CD4-positive, alpha-beta T cell treated with Interleukin-15 for 1 hour (primary cell): ENCODE results near the gene PTRH2.

Source experiments
- DNase-seq: peaks from one replicate; pipeline ENCODE4 v3.0.0-alpha.2; 2020

PTRH2 gene

DNA sequence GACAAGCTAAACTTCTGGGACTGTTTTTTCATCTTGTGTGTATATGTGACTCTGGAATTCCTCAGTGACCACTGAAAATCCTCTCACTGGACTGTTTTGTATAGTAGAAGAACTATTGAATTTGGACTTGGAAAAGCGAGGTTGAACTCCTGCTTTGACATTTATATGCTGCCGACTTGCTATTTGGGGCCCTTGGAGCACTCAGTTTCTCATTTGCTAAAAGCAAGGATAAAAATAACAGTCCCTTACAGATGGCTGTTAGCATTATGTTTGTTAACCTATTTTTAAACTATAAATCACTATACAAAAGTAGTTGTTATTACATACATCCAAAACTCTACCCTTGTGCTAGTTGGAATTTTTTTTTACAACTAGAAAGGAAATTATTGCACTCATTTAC is 9.2 kb upstream of the PTRH2 start:
- DNase-seq = no peak

DNA sequence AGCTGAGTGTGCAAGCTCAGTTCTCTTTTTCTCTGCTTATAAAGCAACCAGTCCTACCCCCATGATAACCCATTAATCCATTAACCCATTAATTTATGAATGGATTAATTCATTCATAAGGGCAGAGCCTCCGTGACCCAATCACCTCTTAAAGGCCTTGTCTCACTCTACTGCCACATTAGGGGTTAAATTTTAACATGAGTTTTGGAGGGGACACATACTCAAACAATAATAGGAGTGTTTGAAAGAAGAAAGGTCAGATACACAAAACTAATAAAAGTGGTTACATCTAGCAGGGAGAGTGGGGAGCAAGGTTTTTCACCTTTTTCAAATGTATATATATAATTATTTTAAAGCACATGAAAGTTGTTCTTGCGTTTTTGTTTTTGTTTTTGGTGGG is 7.0 kb upstream of the PTRH2 start:
- no peak for DNase-seq

DNA sequence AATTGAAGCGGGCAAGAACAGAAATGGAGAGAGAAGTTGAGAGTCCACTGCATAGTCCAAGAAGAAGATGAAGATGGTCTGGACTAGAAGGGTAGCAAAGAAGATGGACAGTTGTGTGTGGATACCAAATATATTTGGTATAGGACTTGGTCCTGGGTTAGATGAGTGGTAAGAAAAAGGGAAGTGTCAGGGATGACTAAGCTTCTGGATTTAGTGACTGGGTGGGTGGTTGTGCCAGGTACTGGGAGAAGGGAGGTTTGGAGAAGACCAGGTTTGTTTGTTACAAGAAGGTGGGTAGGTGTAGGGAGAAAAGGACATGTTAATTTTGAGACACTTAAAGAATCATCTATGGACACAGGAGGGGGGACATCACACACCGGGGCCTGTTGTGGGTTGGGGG is 5.6 kb upstream of the PTRH2 start:
- no peak for DNase-seq

DNA sequence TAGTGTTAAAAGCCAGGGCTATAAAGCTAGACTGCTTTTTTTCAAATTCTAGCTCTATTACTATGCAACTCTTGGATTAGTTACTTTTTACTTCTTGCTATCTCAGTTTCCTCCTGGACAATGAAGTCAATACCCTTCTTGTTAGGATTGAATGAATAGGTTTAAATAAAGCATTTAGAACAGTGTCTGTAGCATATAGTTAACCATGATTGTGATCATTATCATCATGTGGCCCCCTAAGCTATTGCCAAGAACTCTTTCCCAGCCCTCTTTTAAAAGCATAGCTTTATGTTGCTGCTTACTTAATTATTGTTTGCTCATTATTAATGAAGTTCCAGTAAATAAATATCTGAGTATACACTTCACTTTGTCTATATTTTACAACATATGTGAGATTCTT is 4.7 kb upstream of the PTRH2 start:
- no peak for DNase-seq

DNA sequence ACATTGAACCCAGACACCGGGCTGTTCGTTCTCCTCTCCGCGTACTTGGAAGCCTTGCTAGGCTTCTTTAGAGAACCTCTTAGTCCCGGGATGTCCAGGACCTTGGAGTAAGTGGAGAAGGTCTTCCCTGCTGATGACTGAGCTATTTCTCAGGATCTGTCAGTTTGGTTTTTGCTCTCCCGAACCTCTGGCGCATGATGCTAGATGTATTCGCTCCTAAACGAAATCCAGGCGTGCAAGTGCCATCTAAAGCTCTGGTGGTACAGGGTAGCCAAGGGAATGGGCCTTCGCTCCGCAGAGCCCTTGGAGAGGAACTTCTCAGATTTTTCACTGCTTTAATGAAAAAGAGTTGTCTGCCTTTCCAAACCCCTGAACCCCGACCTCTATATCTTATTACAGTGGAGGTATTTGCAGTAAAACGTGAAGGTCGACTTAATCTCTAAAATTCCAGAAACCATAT is 771 bp upstream of the PTRH2 start:
- no peak for DNase-seq

DNA sequence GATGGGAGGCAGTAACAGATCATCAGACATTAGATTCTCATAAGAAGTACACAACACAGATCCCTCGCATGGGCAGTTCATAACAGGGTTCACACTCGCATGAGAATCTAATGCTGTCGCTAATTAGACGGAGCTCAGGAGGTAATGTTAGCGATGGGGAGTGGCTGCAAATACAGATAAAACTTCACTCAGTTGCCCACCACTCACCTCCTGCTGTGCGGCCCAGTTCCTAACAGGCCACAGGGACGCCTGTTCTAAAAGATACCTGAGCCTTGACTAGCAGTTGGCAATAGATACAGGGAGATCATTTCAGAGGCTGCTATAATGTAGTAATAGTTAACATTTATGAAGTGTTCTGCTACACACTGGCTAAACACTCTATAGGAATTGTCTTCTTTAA is 4.9 kb downstream of the PTRH2 start:
- no peak for DNase-seq

DNA sequence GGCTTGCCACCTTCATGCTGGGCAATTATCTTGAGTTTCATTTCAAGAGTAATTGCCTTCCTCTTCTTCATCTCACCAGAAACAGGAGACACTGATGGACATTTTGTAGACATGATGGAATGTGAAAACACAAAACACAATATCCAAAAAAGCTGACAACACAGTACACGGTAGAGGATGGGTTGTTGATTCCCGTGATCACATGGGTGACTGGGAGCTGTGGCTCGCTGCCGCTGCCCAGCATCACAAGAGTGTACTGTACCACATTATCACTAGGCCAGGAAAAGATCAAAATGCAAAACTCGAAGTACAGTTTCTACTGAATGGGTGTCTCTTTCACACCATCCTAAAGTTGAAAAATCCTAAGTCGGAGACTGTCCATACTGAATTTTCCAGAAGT is 7.4 kb downstream of the PTRH2 start:
- DNase-seq = no peak

DNA sequence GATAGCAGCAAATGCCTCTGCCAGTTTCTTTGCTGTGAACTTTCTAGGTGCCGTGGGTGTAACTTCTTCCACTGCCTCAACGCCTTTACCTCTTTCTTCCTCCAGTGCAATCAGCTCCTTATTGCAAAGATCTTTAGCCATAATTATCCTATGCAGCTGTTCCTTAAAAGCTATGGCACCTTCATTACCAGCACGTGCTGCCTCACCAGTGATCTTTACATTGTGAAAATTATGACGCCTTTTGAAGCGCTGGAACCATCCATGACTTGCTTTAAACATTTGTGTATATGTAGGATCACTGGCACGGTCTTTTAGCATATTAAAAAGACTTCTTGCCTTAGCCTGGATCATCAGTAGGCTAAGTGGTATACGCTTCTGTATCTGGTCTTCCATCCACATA is 8.0 kb downstream of the PTRH2 start:
- no peak for DNase-seq

DNA sequence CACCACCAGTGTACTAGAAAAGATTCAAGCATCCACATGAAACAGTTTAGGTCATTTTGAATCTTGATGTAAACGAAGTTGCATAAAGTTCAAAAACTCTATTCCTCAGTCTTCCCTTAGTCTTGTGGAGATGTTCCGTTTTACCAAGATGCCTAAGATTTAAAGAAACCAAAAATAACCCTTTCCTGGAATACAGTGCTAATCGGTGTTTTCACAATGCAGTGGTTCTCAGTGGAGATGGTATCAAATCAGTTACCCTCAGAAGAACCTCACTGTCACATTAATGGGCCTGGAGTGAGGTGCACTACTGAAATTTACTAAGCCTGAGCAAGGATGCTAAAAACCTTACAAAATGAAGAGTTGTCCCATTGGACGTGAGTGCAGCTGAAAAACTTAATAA is 9.1 kb downstream of the PTRH2 start:
- DNase-seq = no peak

DNA sequence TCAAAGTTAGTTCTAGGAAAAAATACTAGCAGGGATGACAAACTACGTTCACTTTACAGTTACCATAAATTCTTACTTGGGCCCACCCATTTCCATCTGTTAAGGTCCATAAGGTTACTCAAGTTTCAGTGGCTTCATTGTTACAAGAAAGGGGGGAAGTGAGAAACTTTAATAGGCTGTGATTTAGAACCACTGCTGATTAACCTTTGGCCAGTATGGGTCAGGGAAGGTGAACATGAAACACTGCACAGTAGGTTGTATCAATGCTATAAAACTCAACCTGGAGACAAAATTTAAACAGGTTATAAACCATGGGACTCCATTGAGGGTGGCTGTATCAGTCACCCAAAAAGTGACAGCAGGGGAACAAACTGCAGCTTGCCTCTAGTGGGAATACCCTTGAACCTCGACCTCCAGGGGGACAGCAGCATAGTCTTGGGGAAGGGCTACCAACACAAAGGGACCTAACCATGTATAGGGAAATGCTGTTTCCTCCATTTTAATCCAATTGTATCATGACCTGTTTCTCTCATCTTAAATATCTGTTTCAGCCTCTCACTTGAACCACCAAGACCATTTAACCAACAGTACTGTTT is 10.4 kb downstream of the PTRH2 start:
- no peak for DNase-seq

DNA sequence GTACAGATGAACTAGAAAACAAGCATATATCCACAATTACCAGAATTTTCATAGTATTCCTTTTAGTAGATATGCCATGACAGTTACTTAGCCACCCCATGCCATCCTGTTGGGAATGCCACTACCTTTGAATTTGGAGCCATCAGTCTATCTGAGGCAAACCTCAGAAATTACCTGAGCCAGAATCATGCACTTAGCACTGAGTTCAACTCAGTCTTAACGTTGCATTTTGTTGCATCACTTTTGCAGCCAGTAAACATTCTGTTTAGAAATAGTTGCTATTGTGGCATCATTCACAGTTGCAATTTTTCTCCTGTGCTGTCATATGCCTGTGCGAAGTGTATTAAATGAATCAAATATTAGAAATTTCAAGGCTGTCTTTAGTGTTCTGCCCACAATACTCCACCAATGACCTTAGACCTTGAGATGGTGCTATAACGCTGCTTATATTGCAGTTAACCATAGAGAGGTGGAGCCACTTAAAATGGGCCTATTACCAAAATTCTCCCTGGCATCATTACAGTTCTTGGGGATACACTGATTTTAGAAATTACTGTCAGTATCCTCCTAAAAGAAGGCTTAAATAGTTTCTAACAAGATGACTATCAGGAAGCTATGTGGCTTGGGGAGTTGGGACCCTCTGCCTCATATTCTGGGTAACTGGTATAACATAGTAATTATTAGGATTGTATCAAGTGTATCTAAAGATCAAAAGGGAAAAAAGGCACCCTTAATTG is 11.1 kb downstream of the PTRH2 start:
- DNase-seq = no peak

DNA sequence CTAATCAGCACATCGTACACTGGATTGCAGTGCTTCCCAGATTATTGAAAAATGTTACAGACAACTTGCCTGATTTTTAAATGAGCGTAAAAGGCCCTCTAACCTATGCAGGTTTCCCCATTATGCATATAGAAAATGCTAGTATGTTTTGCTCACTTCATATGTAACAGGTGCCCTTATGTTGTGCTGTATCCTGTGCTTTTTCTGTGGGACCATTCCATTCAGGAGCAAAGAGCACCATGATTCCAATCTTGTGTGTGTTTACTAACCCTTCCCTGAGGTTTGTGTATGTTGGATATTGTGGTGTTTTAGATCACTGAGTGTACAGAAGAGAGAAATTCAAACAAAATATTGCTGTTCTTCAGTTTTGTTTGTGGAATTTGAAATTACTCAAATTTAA is 12.9 kb downstream of the PTRH2 start:
- DNase-seq = no peak

DNA sequence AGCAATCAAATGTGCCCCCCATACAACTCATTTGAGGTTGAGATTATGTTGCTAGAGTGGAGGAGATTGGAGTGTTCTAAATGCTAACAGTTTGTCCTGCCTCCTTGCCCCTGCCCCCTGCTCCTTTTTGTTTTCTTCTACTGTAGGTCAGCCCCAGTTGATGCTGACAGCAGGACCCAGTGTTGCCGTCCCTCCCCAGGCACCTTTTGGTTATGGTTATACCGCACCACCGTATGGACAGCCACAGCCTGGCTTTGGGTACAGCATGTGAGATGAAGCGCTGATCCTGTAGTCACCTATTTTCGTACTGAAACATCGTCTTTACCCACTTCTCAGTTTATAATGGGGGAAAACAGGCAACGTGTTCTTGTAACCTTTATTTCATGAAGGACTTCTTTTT is 13.6 kb downstream of the PTRH2 start:
- no peak for DNase-seq

DNA sequence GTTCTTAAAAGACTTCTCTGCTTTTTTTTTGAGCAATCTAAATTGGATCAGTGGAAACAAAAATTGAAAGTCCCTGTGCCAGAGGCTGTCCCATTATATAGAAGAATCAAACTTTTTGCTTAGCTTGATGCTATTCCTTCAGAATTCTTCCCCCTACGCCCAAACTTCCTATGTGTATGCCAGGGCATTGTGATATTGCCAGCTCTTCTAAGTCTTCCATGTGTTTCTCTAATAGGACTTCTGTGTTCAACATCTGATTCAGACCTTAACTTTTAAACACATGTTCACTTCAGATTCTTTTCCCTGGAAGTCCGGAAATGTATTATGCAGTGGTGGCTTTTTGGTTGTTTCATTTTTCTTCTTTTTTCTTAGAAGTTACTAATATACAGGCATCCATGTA is 18.7 kb downstream of the PTRH2 start:
- DNase-seq = no peak

DNA sequence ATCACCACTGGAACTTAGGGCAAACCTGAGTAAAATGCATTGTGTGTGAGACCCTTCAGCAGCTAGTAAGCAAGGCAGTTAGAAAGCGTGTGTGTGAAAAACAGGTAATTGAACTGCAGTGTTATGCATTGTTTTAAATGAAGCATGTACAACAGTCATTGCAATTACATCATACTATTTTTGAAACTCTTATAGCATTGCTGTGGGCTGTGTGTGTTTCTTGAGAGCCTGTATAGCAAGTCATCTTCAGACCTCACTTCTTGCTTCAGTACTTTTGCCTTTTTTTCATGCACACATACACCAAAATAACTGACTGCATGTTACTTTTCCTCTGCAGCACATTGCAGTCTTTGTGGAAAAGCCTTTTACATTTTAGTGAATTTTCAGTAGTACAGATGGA is 19.2 kb downstream of the PTRH2 start:
- no peak for DNase-seq

DNA sequence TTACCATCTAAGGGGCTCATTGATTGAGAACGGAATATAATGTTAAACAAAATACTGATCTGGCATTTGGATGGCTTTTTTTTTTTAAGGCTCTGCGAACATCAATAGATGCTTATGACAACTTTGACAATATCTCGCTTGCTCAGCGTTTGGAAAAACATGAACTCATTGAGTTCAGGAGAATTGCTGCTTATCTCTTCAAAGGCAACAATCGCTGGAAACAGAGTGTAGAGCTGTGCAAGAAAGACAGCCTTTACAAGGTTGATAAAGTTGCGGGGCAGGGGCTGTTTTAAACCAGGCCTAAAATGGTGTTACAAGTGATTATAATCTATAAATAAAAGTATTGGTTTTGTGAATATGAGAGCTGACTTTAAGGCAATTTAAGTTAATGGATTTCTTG is 22.3 kb downstream of the PTRH2 start:
- DNase-seq = no peak

DNA sequence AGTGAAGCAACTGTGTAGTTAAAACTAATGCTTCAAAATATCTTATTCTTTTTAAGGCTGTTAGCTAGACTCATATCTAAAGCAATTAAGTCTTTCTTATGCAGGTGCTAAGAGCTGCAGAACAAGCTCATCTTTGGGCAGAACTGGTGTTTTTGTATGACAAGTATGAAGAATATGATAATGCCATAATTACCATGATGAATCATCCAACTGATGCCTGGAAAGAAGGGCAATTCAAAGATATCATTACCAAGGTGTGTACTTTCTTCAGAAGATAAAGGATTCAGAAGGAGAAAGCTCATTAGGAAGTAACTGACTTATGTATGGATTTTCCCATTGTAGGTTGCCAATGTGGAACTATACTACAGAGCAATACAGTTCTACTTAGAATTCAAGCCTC is 23.9 kb downstream of the PTRH2 start:
- DNase-seq = no peak

DNA sequence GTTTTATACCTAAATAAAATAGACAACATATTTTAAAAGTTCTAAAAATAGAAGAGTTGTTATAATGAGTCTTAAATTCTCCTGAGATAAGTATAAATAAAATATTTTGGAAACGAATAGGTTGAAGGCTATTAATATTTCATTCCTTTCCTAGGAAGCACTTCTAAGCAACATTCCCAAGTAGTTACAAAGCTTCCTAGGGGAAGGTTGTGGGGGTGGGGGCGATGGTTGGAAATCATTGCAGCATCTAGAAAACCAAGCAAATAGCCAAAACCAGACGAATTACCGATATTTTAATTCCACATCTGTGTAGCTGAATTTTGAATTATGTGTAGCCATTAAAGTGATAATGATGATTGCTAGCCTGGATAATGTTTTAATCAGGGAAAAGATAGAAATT is 26.9 kb downstream of the PTRH2 start:
- no peak for DNase-seq

DNA sequence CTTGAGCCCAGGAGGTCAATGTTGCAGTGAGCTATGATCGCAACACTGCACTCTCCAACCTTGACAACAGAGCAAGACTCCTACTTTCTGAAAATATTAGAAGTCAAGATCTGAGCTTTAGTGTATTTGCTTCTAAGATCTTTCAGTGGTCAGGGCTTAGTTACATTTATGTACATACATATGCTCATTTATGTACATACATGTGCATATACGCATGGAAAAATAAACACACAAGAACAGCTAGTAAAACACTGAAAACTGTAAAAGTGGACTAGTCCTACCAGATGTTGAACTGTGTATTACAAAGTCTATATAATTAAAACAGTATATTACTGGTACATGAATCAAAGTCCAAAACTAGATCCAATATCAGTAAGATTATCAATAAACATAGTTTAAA is 28.3 kb downstream of the PTRH2 start:
- no peak for DNase-seq

DNA sequence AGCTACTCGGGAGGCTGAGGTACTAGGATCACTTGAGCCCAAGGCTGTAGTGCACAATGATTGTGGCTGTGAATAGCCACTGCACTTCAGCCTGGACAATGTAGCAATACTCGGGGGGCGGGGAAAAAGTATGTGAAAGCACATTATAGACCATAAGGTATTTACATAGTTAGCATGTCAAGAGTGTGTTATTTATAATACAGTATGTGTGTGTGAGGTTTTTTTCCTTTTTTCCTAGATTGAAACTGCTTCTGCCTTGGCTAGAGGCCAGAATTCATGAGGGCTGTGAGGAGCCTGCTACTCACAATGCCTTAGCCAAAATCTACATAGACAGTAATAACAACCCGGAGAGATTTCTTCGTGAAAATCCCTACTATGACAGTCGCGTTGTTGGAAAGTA is 30.5 kb downstream of the PTRH2 start:
- no peak for DNase-seq

DNA sequence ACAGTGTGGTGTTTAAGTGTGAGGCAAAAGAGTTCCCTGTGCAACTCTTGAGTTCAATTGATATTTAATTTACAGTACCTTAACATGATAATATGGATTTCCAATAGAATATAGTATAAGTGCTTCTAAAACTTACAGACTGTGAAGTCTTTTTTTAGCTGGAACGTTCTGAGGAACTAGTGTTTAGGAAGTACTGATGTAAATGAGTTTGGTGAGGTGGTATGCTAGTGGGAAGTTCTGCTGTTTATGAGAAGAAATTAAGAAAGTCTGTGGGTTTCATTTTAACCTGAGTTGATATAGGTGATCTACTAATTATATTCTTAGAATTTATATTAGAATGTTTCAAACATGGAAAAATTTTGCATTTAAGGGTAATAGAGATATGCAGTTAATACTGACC is 32.0 kb downstream of the PTRH2 start:
- DNase-seq = no peak

DNA sequence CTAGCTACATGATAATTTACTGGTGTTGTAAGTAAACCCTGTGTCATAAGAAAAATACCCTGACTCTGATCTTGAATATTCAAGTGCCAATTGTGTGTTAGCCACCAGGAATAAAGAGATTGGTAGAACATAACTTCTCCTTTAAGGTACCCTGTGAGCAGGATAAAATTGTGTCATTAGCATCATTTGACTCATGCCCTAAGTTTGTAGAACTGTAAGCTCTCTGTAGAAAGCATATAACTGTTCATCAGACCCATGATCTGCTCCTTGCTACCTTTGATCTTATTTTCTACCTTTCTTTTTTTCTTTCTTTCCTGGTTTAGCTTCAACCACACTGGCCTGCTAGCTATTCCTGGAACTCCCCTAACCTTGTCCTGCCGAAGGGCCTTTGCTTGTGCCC is 35.8 kb downstream of the PTRH2 start:
- DNase-seq = no peak

DNA sequence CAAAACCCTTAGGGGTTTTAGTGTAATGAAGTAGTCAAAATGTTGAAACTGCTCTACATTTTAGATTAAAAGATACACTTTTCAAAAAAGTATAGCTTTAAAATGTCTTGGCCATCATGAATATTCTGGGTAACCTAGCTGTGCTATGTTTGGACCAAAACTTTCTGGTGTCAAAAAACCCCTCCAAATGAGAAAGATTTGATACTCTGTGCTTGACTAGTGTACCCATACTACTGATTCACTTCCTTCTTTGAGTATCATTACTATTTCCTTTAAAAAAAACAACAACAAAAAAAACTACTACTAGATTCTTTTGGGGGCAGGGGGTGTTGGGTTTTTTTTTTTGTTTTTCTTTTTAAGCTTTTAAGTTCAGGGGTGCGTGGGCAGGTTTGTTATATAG is 37.3 kb downstream of the PTRH2 start:
- DNase-seq = no peak

DNA sequence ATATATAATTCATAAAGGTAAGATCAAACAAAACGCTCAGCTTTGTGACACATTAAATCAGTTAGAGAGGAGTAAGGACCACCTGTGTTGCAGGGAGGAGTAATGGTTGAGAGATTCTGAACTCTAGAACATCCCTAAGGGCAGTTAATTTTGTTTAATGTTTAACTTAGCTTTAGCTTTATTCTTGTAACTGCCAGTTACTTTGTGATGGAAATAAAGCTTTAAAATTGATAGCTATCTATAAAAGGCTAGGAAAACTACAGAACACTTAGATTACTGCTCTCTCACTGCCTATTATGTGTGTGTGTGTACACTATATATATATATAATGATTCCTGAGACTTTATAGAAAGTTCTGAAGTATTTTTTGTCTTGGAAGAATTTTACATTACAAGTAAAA is 37.8 kb downstream of the PTRH2 start:
- DNase-seq = no peak

DNA sequence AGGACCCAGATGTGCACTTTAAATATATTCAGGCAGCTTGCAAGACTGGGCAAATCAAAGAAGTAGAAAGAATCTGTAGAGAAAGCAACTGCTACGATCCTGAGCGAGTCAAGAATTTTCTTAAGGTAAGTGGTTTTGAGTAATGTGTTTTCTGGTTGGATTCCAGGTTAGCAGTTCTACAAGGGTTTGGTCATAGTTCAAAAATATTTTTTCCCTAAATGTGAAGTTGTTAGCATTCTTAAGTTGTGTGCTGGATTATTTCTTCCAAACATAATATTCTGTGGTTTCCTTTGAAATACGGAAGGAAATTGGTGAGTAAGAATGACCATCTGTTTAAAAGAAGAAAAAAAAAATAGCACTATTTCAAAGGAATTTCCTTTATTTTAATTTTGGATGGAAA is 38.4 kb downstream of the PTRH2 start:
- no peak for DNase-seq
